C4-2B (cell line): Measurements from ENCODE around the gene TWSG1.

Source experiments
- ZFX ChIP-seq: fragments of 450-650 bp; IDR thresholded peaks from 2 replicates; pipeline ENCODE4 v1.6.1; 2017
- TF ChIP-seq, protein P1 (sequence below): fragments of 450-650 bp; conservative IDR thresholded peaks from 2 replicates; pipeline ENCODE4 v1.5.1; 2017; ENCODE audit warnings: mild to moderate bottlenecking

DNA sequence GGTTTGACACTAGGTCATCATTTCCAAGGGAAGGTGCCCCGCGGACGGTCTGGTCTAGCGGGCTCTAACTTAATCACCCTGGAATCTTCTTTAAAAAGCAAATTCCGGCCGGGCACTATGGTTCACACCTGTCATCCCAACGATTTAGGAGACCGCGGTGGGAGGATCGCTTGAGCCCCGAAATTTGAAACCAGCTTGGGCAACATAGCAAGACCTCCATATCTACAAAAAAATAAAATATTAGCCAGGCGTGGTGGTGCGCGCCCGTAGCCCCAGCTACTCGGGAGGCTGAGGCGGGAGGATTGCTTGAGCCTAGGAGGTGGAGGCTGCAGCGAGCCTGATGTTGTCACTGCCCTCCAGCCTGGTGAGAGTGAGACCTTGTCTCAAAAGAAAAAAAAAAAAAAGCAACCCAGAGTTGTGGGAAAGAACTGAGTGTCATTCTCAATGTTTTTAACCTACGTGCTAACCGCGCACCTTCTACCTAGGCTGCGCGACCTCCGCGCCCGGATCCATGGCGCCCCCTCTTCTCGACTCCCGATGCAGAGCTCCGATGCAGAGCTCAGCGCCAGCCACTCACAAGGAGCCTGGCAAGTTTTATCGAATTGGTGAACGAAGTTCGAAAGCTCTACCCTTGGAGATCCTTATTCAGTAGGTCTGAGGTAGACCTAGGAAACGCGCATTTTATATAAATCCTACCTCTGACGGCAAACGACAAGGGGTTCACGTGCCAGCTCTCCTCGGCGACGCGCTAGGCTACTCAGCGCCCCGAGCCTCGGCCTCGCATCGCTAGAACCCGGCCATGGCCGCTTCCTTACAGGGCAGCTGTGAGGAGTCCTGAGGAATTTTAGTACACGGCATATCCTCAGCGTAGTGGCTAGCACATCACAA lies 888 bp upstream of the TWSG1 start:
- TF ChIP-seq, protein P1, sequence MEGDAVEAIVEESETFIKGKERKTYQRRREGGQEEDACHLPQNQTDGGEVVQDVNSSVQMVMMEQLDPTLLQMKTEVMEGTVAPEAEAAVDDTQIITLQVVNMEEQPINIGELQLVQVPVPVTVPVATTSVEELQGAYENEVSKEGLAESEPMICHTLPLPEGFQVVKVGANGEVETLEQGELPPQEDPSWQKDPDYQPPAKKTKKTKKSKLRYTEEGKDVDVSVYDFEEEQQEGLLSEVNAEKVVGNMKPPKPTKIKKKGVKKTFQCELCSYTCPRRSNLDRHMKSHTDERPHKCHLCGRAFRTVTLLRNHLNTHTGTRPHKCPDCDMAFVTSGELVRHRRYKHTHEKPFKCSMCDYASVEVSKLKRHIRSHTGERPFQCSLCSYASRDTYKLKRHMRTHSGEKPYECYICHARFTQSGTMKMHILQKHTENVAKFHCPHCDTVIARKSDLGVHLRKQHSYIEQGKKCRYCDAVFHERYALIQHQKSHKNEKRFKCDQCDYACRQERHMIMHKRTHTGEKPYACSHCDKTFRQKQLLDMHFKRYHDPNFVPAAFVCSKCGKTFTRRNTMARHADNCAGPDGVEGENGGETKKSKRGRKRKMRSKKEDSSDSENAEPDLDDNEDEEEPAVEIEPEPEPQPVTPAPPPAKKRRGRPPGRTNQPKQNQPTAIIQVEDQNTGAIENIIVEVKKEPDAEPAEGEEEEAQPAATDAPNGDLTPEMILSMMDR = no peak
- TF ChIP-seq ZFX = no peak
